ENCODE data around the gene KLHL6. TPM values are rescaled to one million over a fixed set of nuclear protein-coding genes. Genes with fewer than 3 reads are reported as not detected.

The KLHL6 gene
- total and polyA plus RNA-seq, 10 of the 15 experiments (the other 5 are each of a cell fraction or from before 2014, with no cell fraction given), result 4.0 to 91.8 (median 24.4) TPM

DNA sequence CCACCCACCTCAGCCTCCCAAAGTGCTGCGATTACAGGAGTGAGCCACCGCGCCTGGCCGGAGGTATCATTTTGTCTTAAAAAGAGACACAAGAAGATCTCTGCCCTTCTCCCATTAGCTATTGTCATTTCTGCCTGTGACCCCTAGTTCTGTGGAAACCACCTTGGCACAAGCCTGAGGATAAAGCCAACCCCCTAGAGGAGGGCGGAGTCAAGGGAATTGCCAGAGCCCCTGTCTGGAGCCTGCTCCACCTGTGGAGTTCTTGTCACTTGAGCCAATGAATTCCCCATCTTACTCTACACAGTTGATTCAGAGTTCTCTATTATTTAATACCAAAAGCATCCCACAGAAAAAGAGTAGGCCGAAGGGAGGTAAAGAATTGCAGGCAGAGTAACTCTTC, 34.9 kb upstream of the KLHL6 start:
- Histone ChIP-seq H3K27me3 (replicated peaks in 1 of 2; ENCODE audit: control insufficient read depth in 2 of 2, insufficient read depth in 2 of 2, low read length in 1 of 2) (peaks cover 0 to 12% of the 10 kb centered on the region in 2 experiments; a peak in 1 of 4 replicates), H3K79me2 (ENCODE audit: control insufficient read depth, insufficient read depth, low read length) (no peaks in the 10 kb centered on the region), H3K27ac (ENCODE audit: control insufficient read depth, insufficient read depth) (no peak overlapping the region), H3K4me2 (ENCODE audit: control insufficient read depth, insufficient read depth) (no peak overlapping the region), H3K4me3 (no peak overlapping the region), H3K4me1 (ENCODE audit: control insufficient read depth, insufficient read depth, low read length) (peaks cover 22% of the 10 kb centered on the region), H4K20me1 (ENCODE audit: control insufficient read depth, insufficient read depth) (no peaks in the 10 kb centered on the region), H3K36me3 (ENCODE audit: control insufficient read depth in 2 of 2, insufficient read depth in 2 of 2, low read length in 1 of 2) (no peaks in the 10 kb centered on the region), H3K9me3 (replicated peaks; ENCODE audit: control insufficient read depth, insufficient read depth, low read length) (no peaks in the 10 kb centered on the region; the same call in 2 of the 3 replicates), H2AFZ (ENCODE audit: control insufficient read depth, low read depth, low read length) (no peak overlapping the region), H3K9ac (ENCODE audit: control insufficient read depth, insufficient read depth, low read length) (no peak overlapping the region)
- no peak for TF ChIP-seq BRCA1 (IDR thresholded peaks at IDR 0.05; ENCODE audit: low read depth, low read length)
- no peak for TF ChIP-seq MEF2B (IDR thresholded peaks at IDR 0.05; ENCODE audit: partially characterized antibody, poor library complexity, severe bottlenecking)
- TF ChIP-seq ZNF217 (IDR thresholded peaks at IDR 0.05), result no peak
- TF ChIP-seq IKZF2 (IDR thresholded peaks at IDR 0.05), result no peak
- TF ChIP-seq MYB (IDR thresholded peaks at IDR 0.05; ENCODE audit: borderline replicate concordance, low read depth, low read length), result no peak
- POLR2A ChIA-PET, result interaction anchor here (0.5 to 6.4 kb wide), 8 partner anchors 10 to 174 kb away, joined by 4 to 65 read pairs (median 26); partner anchors contain the start of gene KLHL24
- CTCF ChIA-PET, result interaction anchor here (1.1 to 6.3 kb wide), 7 partner anchors 11 to 102 kb away, joined by 4 to 115 read pairs (median 22); no protein-coding TSS in a partner anchor
- SMC1A ChIA-PET (ENCODE audit: uncharacterized antibody, unreplicated experiment), result interaction anchor here (0.7 to 11.4 kb wide), 11 partner anchors 11 to 329 kb away, joined by 3 to 225 read pairs (median 10); no protein-coding TSS in a partner anchor
- 59% methylated on average over 6 of the region's 6 CpGs for WGBS (ENCODE audit: insufficient coverage, insufficient replicate concordance, low lambda C conversion rate, missing lambda C conversion rate)
- DNase-seq (ENCODE audit: low read depth, low spot score) (no peak), ATAC-seq (no peak), FAIRE-seq (no peak)
- no TSS peak for BruUV-seq (replicated peaks)
- in situ Hi-C loops (cut with MboI) (no loop called here), intact Hi-C loops (cut with micrococcal nuclease; ENCODE audit: unreplicated experiment) (loop anchor here (5.0 kb wide), 4 partner anchors 47 to 108 kb away; partner anchors contain the start of genes KLHL24 and YEATS2)
- RAD21 ChIA-PET (ENCODE audit: unreplicated experiment), result interaction anchor here (1.6 to 6.8 kb wide), 6 partner anchors 12 to 75 kb away, joined by 8 to 139 read pairs (median 37); partner anchors contain the start of gene KLHL24

DNA sequence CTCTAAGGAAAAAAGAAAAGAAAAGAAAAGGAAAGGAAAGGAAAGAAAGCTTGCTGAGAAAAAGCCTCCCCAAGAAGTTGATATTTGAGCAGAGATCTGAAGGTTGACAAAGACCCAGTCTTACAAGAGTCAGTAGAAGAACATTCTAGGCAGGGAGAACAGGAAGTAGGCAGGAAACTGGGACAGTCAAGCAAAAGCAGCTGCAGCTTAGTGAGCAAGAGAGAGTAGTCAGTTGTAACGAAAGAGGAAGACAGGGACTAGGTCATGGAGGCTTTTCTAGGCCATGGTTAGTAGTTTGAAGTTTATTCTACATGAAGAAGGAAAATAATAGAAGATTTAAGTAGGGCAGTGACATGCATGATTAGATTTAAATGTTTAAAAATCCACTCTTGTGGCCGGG, 31.8 kb upstream of the KLHL6 start:
- BruUV-seq (replicated peaks), result no TSS peak
- H4K20me1 ChIP-seq (ENCODE audit: control insufficient read depth, insufficient read depth), result no peaks in the 10 kb centered on the region
- no peaks in the 10 kb centered on the region for H3K36me3 ChIP-seq (ENCODE audit: control insufficient read depth in 2 of 2, insufficient read depth in 2 of 2, low read length in 1 of 2)
- in situ Hi-C loops (cut with MboI), result no loop called here
- H3K27ac ChIP-seq (ENCODE audit: control insufficient read depth, insufficient read depth), result no peak overlapping the region
- H3K27me3 ChIP-seq (replicated peaks in 1 of 2; ENCODE audit: control insufficient read depth in 2 of 2, insufficient read depth in 2 of 2, low read length in 1 of 2), result 0 out of 4 replicates have a peak, but pooled peaks cover 0 to 9% of the 10 kb centered on the region in 2 experiments
- ATAC-seq (no peak), FAIRE-seq (no peak), DNase-seq (ENCODE audit: low read depth, low spot score) (no peak)
- WGBS (ENCODE audit: insufficient coverage, insufficient replicate concordance, low lambda C conversion rate, missing lambda C conversion rate), result 27% methylated on average over 2 of the region's 2 CpGs
- no peak overlapping the region for H2AFZ ChIP-seq (ENCODE audit: control insufficient read depth, low read depth, low read length)
- H3K79me2 ChIP-seq (ENCODE audit: control insufficient read depth, insufficient read depth, low read length), result no peaks in the 10 kb centered on the region
- ChIA-PET POLR2A (interaction anchor here (0.7 to 1.1 kb wide), 3 partner anchors 10 to 87 kb away, joined by 3 to 4 read pairs (median 3); no protein-coding TSS in a partner anchor), RAD21 (ENCODE audit: unreplicated experiment) (no interaction called here), SMC1A (ENCODE audit: uncharacterized antibody, unreplicated experiment) (interaction anchor here (1.0 to 11.4 kb wide), 4 partner anchors 8 to 60 kb away, joined by 3 to 225 read pairs (median 4); no protein-coding TSS in a partner anchor), CTCF (interaction anchor here (1.0 to 1.5 kb wide), 3 partner anchors 110 to 180 kb away, joined by 3 to 4 read pairs (median 3); partner anchors contain the start of gene YEATS2)
- H3K9ac ChIP-seq (ENCODE audit: control insufficient read depth, insufficient read depth, low read length), result no peak overlapping the region
- H3K9me3 ChIP-seq (replicated peaks; ENCODE audit: control insufficient read depth, insufficient read depth, low read length), result no peaks in the 10 kb centered on the region; the same call in 2 of the 3 replicates
- H3K4me2 ChIP-seq (ENCODE audit: control insufficient read depth, insufficient read depth), result no peak overlapping the region
- H3K4me3 ChIP-seq, result no peak overlapping the region
- TF ChIP-seq KLF5 (IDR thresholded peaks at IDR 0.05; ENCODE audit: partially characterized antibody), result no peak
- TF ChIP-seq EED (IDR thresholded peaks at IDR 0.05; ENCODE audit: low read depth), result 0 out of 2 replicates have a peak, but pooled peaks have one; percentile 23
- no peak for TF ChIP-seq RCOR1 (conservative IDR thresholded peaks at IDR 0.05; ENCODE audit: low read depth, low read length)
- TF ChIP-seq CBX5 (IDR thresholded peaks at IDR 0.05; ENCODE audit: low read depth), result no peak
- TF ChIP-seq NRF1 (conservative IDR thresholded peaks at IDR 0.05; ENCODE audit: low read depth, low read length), result no peak
- TF ChIP-seq PML (IDR thresholded peaks at IDR 0.05; ENCODE audit: low read length), result no peak
- peak in 1 of 2 experiments; percentile 78; a peak in 2 of 4 replicates for TF ChIP-seq ETV6 (conservative IDR thresholded peaks at IDR 0.05 in 1 of 2, IDR thresholded peaks at IDR 0.05 in 1 of 2; ENCODE audit: borderline replicate concordance in 1 of 2, low read depth in 1 of 2)
- intact Hi-C loops (cut with micrococcal nuclease; ENCODE audit: unreplicated experiment), result no loop called here
- peaks cover 16% of the 10 kb centered on the region for H3K4me1 ChIP-seq (ENCODE audit: control insufficient read depth, insufficient read depth, low read length)
